CD4-positive, alpha-beta memory T cell (primary cell): ENCODE results near the gene SERTAD2. TPM values are rescaled to one million over a fixed set of nuclear protein-coding genes. Genes with fewer than 3 reads are reported as not detected.
A peak's percentile ranks its signal among the peaks of the same experiment; 100 is the strongest.

Source experiments
- CTCF ChIA-PET: fragments of 350-600 bp; sonication (Branson Sonifier 250); formaldehyde crosslinking; loops from one replicate; lab custom pipeline; 2021; ENCODE audit warnings: inconsistent platforms; ENCODE audit not compliant: partially characterized antibody; lab: Charles Lee
- POLR2A ChIA-PET: fragments of 350-600 bp; sonication (Branson Sonifier 250); formaldehyde crosslinking; loops from one replicate; lab custom pipeline; 2021; ENCODE audit not compliant: partially characterized antibody; lab: Charles Lee
- DNase-seq, 5 donors: peaks; one replicate each; pipeline versions ENCODE4 v3.0.0 to v3.0.0-alpha.2; 2020 to 2022; ENCODE audit warnings: mixed read lengths in 1 of 5
- H3K27ac ChIP-seq: one replicate; pipeline ENCODE4 v1.7.0; 2013; ENCODE audit warnings: low read depth, low read length
- H3K27me3 ChIP-seq: 2 replicates; pipeline ENCODE4 v1.7.0; 2013; ENCODE audit warnings: mild to moderate bottlenecking, low read length, moderate library complexity; ENCODE audit not compliant: insufficient read depth
- H3K36me3 ChIP-seq: 2 replicates; pipeline ENCODE4 v1.7.0; 2013; ENCODE audit warnings: mild to moderate bottlenecking, low read length, moderate library complexity; ENCODE audit not compliant: insufficient read depth
- H3K4me1 ChIP-seq: 2 replicates; pipeline ENCODE4 v1.7.0; 2013; ENCODE audit warnings: mild to moderate bottlenecking, low read length, moderate library complexity; ENCODE audit not compliant: insufficient read depth
- H3K4me3 ChIP-seq, 2 donors: one replicate each; pipeline ENCODE4 v1.7.0; 2013; ENCODE audit warnings: low read length in 2 of 2, mild to moderate bottlenecking in 1 of 2
- H3K9me3 ChIP-seq, 2 donors: one replicate each; pipeline ENCODE4 v1.7.0; 2013; ENCODE audit warnings: low read length in 2 of 2, control low read depth in 1 of 2; ENCODE audit not compliant: control insufficient read depth in 1 of 2
- H3K27ac Mint-ChIP-seq, 7 donors: one replicate each; pipeline ENCODE4 v1.8.0; 2020 to 2021; ENCODE audit warnings: mixed read lengths in 7 of 7, mild to moderate bottlenecking in 6 of 7, inconsistent platforms in 3 of 7, moderate library complexity in 3 of 7
- H3K27me3 Mint-ChIP-seq, 2 donors: one replicate each; pipeline ENCODE4 v1.8.0; 2020 to 2021; ENCODE audit warnings: mixed read lengths in 2 of 2
- H3K36me3 Mint-ChIP-seq, 2 donors: one replicate each; pipeline ENCODE4 v1.8.0; 2020 to 2021; ENCODE audit warnings: mixed read lengths in 2 of 2, inconsistent platforms in 1 of 2, mild to moderate bottlenecking in 1 of 2
- H3K4me1 Mint-ChIP-seq, 4 donors: one replicate each; pipeline ENCODE4 v1.8.0; 2020 to 2021; ENCODE audit warnings: mixed read lengths in 4 of 4, mild to moderate bottlenecking in 1 of 4
- H3K4me3 Mint-ChIP-seq, 8 donors: one replicate each; pipeline ENCODE4 v1.8.0; 2020 to 2021; ENCODE audit warnings: mixed read lengths in 8 of 8, mild to moderate bottlenecking in 7 of 8, moderate library complexity in 6 of 8, inconsistent platforms in 3 of 8
- H3K9me3 Mint-ChIP-seq, 8 donors: one replicate each; pipeline ENCODE4 v1.8.0; 2020 to 2021; ENCODE audit warnings: mixed read lengths in 8 of 8, mild to moderate bottlenecking in 5 of 8, inconsistent platforms in 3 of 8, moderate library complexity in 1 of 8
- intact Hi-C: fragments of 100-400 bp; cut with micrococcal nuclease; formaldehyde crosslinking; loops from one replicate; pipeline ENCODE4 v1.15.1; 2023
- polyA plus RNA-seq, 2 donors: library from polyadenylated mRNA; unstranded; fragments of 300-500 nt; fragmentation: Illumina TruSeq; gene quantifications; one replicate each; pipeline ENCODE4 v1.2.3, GENCODE V29; 2021
- total RNA-seq, 2 experiments: library from RNA; stranded (reverse); gene quantifications; one replicate each; pipeline ENCODE4 v1.2.3, GENCODE V29; 2021

SERTAD2 gene
- total and polyA plus RNA-seq, 4 experiments from 2014 or later: 2.6 to 24.6 (median 14.5) TPM

DNA sequence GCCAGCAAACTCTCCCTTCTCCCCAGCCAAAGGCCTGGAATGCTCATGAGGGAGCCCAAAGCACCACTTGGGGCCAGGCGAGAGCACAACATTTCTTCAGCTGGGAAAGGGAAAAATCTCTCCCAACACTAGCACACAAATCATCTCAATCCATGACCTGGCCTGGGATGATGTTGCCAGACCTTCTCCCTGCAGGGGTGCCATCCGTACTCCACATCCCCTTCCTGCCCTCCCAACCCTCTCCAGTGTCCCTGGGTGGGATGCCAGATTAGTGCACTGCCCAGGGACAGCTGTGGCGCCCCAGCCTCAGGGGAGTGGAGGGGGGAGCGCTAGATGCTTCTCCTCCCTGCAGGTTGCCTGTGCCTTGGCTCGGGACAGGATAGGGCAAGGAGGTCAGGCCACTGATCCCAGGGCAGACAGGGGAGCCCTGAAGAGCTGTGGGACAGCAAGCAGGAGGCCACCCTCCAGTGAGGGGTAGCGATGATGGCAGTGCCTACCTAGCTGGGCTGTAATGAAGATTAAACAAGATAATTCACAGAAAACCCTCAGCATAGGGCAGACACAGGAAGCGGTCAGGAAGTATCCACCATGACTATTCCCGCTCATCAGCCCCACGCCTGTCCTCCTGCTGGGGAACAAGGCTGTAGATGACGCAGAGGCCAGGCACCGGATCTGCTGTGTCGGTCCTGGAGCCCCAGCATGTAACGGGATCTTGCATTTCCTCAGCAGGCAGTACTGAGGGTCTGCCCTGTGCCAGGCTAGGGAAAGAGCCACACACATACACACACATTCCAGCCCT, 31.1 kb downstream of the SERTAD2 start:
- Mint-ChIP-seq H3K27me3 (no peaks in the 10 kb centered on the region), H3K4me3 (no peak overlapping the region), H3K4me1 (no peaks in the 10 kb centered on the region), H3K36me3 (no peaks in the 10 kb centered on the region), H3K27ac (peak overlapping the region in 1 of 7 donors; percentile 24), H3K9me3 (no peaks in the 10 kb centered on the region)
- Histone ChIP-seq H3K9me3 (no peaks in the 10 kb centered on the region), H3K27me3 (no peaks in the 10 kb centered on the region), H3K4me3 (no peak overlapping the region), H3K27ac (no peak overlapping the region), H3K4me1 (no peaks in the 10 kb centered on the region), H3K36me3 (no peaks in the 10 kb centered on the region)
- ChIA-PET CTCF (no interaction called here), POLR2A (no interaction called here)
- intact Hi-C loops: no loop called here
- no peak for DNase-seq

DNA sequence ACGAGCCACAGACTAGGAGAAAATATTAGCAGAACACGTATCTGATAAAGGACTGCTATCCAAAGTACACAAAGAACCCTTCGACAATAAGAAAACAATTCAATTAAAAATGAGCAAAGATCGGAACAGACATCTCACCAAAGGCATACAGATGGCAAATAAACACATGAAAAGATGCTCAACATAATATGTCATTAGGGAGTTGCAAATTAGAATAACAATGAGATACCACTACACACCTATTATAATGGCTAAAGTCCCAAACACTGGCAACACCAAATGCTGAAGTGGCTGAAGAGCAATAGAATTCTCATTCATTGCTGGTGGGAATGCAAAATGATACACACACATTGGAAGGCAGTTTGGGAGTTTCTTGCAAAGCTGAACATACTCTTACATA, 33.1 kb downstream of the SERTAD2 start:
- POLR2A ChIA-PET: interaction anchor here (1.2 kb wide), 1 partner anchor 32 kb away, joined by 3 read pairs; no protein-coding TSS in a partner anchor
- CTCF ChIA-PET: interaction anchor here (1.1 to 1.5 kb wide), 2 partner anchors 24 to 33 kb away, joined by 3 read pairs; partner anchors contain the start of gene SERTAD2
- Histone ChIP-seq H3K36me3 (no peaks in the 10 kb centered on the region), H3K9me3 (no peaks in the 10 kb centered on the region), H3K4me3 (no peak overlapping the region), H3K4me1 (no peaks in the 10 kb centered on the region), H3K27me3 (no peaks in the 10 kb centered on the region), H3K27ac (no peak overlapping the region)
- Mint-ChIP-seq H3K4me3 (no peak overlapping the region), H3K27me3 (no peaks in the 10 kb centered on the region), H3K4me1 (peaks cover 0 to 2% (median 0%) of the 10 kb centered on the region in 4 donors), H3K9me3 (no peaks in the 10 kb centered on the region), H3K27ac (no peak overlapping the region), H3K36me3 (no peaks in the 10 kb centered on the region)
- DNase-seq: no peak
- intact Hi-C loops: no loop called here

DNA sequence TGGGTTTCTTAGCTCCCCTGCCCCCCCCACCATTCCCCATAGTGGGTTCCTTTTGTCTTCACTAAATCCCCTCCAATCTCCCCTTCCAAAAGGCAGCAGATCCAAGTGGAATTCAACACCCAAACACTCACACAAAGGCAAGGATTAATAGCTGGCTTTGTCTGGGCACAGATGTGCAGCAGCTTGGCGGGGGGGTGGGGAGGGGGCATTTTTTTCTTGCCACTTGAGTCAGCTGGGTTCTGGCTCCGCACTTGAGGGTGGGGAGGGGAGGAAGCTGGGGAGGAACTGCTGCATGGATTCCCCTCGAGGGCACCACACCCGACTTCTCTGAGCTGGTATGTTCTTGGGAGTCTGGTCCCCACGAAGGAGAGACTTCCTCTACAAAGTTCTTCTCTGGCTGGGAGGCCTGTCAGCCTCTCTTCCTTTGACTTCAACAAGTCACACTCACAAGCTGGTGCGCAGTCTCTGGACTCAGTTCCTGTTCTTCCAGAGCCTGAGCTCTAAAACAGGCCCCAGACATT, 36.0 kb downstream of the SERTAD2 start:
- intact Hi-C loops: no loop called here
- Histone ChIP-seq H3K27me3 (no peaks in the 10 kb centered on the region), H3K9me3 (no peaks in the 10 kb centered on the region), H3K27ac (no peak overlapping the region), H3K36me3 (no peaks in the 10 kb centered on the region), H3K4me1 (no peaks in the 10 kb centered on the region), H3K4me3 (no peak overlapping the region)
- no peak overlapping the region for H3K27ac Mint-ChIP-seq
- DNase-seq: no peak
- H3K36me3 Mint-ChIP-seq: no peaks in the 10 kb centered on the region
- H3K9me3 Mint-ChIP-seq: no peaks in the 10 kb centered on the region
- no peak overlapping the region for H3K4me3 Mint-ChIP-seq
- ChIA-PET CTCF (interaction anchor here (1.0 to 2.9 kb wide), 7 partner anchors 9 to 255 kb away, joined by 3 to 13 read pairs (median 8); partner anchors contain the start of gene AFTPH), POLR2A (interaction anchor here (0.6 to 2.7 kb wide), 3 partner anchors 11 to 128 kb away, joined by 3 to 12 read pairs (median 3); no protein-coding TSS in a partner anchor)
- no peaks in the 10 kb centered on the region for H3K27me3 Mint-ChIP-seq
- H3K4me1 Mint-ChIP-seq: peaks cover 0 to 2% (median 0%) of the 10 kb centered on the region in 4 donors

DNA sequence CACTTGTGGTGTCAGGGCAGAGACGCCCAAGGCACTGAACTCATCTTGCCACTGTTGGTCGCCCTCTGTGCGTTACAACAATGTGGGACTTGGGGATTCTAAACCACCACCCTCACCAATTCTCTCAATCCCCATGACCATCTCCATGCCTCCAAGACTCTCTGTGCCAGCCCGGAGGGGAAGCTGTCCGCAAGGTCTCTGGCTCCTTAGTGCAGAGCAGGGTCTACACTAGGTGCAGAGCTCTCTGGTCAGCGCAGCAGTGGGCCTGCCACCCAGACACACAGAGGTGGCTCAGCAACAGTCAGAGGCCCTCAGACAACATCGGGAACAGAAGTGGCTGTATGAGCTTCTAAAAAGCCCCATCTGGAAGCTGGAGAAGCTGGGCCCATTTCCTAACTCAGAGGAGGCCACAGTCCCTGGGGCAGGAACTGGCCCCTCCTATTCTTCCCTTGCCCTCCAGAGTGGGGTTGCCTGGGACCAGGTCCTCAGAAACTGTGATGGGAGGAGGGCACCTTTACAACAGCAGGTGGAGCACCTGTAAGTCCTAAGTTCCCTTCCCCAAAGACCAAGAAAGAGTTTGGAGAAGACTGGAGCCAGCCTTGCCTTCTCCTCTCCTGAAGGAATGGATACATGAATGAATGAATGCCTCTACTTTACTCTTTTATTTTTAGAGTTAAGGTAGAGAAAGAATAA, 37.7 kb downstream of the SERTAD2 start:
- peak overlapping the region in 1 of 7 donors; percentile 14 for H3K27ac Mint-ChIP-seq
- H3K9me3 ChIP-seq: no peaks in the 10 kb centered on the region
- POLR2A ChIA-PET: interaction anchor here (1.2 to 1.3 kb wide), 2 partner anchors 9 to 135 kb away, joined by 3 to 6 read pairs; no protein-coding TSS in a partner anchor

DNA sequence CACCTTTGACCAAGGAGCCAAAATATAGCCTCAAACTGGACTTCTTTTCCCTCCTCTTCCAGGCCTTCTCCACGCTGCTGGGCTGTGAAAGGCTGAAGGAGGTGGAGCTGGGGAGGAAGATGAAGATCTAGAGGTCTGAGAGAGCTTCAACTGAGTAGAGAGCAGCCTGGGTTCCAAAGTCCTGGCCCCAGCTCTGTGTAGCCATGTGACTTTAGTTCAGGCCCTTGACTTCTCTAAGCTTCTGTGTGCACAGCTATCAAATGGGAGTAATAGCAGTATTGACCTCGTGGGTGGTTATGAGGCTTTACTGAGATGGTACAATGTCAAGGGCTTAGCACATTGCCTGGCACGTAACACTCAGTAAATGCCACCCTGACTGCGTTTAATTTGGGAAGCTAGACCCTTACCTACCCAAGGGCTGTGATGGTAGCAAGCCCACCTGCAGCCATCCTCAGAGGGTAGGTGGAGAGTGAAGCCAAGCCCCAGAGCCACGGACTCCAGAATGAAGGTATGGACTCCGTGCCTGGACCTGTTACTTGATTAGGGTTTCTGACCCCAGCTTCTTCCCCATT, 38.4 kb downstream of the SERTAD2 start:
- H3K27me3 Mint-ChIP-seq: no peaks in the 10 kb centered on the region
- no peaks in the 10 kb centered on the region for H3K36me3 Mint-ChIP-seq
- H3K9me3 Mint-ChIP-seq: no peaks in the 10 kb centered on the region
- DNase-seq: no peak
- H3K27me3 ChIP-seq: no peaks in the 10 kb centered on the region
- H3K36me3 ChIP-seq: no peaks in the 10 kb centered on the region
- H3K9me3 ChIP-seq: no peaks in the 10 kb centered on the region
- CTCF ChIA-PET: interaction anchor here (0.7 to 1.8 kb wide), 7 partner anchors 8 to 258 kb away, joined by 3 to 6 read pairs (median 4); partner anchors contain the start of gene SERTAD2
- H3K4me3 ChIP-seq: no peak overlapping the region
- intact Hi-C loops: no loop called here
- H3K4me1 Mint-ChIP-seq: peaks cover 0 to 2% (median 0%) of the 10 kb centered on the region in 4 donors
- POLR2A ChIA-PET: interaction anchor here (1.2 kb wide), 1 partner anchor 8 kb away, joined by 6 read pairs; no protein-coding TSS in a partner anchor
- H3K4me1 ChIP-seq: no peaks in the 10 kb centered on the region
- H3K4me3 Mint-ChIP-seq: no peak overlapping the region
- H3K27ac Mint-ChIP-seq: no peak overlapping the region
- no peak overlapping the region for H3K27ac ChIP-seq

More for the DNA sequence above, 37.7 kb downstream of the SERTAD2 start:
- CTCF ChIA-PET: interaction anchor here (1.0 to 2.8 kb wide), 10 partner anchors 9 to 257 kb away, joined by 3 to 13 read pairs (median 4); partner anchors contain the start of gene SERTAD2
- Histone ChIP-seq H3K4me1 (no peaks in the 10 kb centered on the region), H3K36me3 (no peaks in the 10 kb centered on the region), H3K27ac (no peak overlapping the region), H3K27me3 (no peaks in the 10 kb centered on the region), H3K4me3 (no peak overlapping the region)
- H3K27me3 Mint-ChIP-seq: no peaks in the 10 kb centered on the region
- H3K4me1 Mint-ChIP-seq: peaks cover 0 to 2% (median 0%) of the 10 kb centered on the region in 4 donors
- H3K9me3 Mint-ChIP-seq: no peaks in the 10 kb centered on the region
- H3K4me3 Mint-ChIP-seq: no peak overlapping the region
- no peaks in the 10 kb centered on the region for H3K36me3 Mint-ChIP-seq
- no peak for DNase-seq
- intact Hi-C loops: no loop called here

GRCh38 chr2:64613276-64613675, 40.4 kb downstream of the SERTAD2 start:
- no peaks in the 10 kb centered on the region for H3K9me3 ChIP-seq
- no peaks in the 10 kb centered on the region for H3K27me3 ChIP-seq
- peaks cover under 1 to 8% (median 5%) of the 10 kb centered on the region in 4 donors for H3K4me1 Mint-ChIP-seq
- no peak overlapping the region for H3K27ac Mint-ChIP-seq
- no peak overlapping the region for H3K27ac ChIP-seq
- H3K4me3 ChIP-seq: no peak overlapping the region
- no peaks in the 10 kb centered on the region for H3K27me3 Mint-ChIP-seq
- ChIA-PET POLR2A (no interaction called here), CTCF (interaction anchor here (1.5 kb wide), 1 partner anchor 33 kb away, joined by 4 read pairs; no protein-coding TSS in a partner anchor)
- peaks cover 13% of the 10 kb centered on the region for H3K4me1 ChIP-seq
- no peaks in the 10 kb centered on the region for H3K9me3 Mint-ChIP-seq
- no peaks in the 10 kb centered on the region for H3K36me3 Mint-ChIP-seq
- no peaks in the 10 kb centered on the region for H3K36me3 ChIP-seq
- no peak overlapping the region for H3K4me3 Mint-ChIP-seq
- intact Hi-C loops: no loop called here
- DNase-seq: no peak
